ENCODE results near the gene MYBPH.

MYBPH gene

DNA sequence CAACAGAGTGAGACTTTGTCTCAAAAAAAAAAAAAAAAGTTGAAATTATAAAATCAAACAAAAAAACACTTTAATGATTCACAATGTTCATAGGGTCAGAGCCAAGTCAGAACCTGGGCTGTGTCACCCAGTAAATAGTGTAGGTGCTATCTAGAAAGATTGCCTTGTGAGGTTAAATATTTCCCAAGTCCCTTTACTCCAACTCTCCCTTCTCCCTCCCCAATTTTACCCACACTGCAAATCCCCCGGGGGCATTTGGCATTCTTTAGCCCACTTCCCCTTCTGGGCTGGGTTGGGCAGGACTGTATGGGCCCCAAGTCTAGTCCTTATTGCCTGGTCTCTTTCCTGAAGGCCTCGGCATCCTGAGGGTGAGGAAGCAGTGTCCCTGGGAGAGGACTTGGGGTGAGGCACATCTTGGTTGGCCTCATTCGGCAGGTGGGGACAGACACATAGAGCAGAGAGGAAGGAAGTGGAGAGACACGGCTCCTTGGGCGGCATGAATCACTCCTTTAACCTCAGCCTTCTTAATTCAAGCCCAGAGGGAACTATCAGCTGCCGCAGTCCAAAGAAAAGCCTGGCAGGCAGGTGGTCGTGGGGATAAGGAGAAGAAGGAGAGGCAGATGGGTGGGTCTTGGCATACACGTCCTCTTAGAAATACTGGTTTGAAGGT lies 39.9 kb downstream of the MYBPH start:
- DNase-seq (ENCODE audit: insufficient read length, low spot score) (no peak), FAIRE-seq (no peak)

DNA sequence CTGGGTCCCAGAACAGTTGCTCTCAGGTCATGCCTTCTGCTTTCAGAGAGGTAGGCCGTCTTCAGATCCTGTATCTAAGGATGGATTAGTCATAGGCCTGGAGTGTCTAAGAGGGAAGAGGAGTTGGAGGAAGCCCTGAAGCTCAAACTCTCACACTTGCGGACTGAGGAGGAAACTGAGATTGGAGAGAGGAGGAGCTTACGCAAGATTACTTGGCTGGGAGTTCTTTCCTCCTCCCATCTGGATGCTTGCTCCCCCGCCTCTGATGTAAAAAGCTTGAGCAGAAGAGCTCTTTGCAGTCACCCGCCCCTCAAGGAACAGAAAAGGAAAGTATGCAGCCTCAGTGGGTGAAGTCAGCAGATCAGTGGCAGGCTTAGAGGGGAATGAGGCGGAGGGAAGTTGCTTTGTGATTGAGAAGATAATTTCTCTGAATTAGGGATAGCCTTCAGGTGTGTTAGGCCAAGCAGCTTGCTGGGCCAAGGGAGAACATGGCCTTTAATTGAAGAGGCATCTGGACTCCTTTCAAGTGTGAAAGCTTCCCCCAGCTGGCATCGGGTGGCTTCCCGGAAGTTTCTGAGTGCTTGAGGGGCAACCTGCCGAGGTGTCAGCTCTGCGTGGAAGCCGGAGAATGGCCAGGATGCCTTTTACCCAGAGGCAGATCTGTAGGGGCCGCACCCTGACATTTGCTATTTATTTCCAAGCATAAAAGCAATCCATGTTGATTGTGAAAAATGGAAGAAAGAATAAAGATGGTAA lies 41.5 kb downstream of the MYBPH start:
- no peak for DNase-seq (ENCODE audit: insufficient read length, low spot score)
- FAIRE-seq: no peak

DNA sequence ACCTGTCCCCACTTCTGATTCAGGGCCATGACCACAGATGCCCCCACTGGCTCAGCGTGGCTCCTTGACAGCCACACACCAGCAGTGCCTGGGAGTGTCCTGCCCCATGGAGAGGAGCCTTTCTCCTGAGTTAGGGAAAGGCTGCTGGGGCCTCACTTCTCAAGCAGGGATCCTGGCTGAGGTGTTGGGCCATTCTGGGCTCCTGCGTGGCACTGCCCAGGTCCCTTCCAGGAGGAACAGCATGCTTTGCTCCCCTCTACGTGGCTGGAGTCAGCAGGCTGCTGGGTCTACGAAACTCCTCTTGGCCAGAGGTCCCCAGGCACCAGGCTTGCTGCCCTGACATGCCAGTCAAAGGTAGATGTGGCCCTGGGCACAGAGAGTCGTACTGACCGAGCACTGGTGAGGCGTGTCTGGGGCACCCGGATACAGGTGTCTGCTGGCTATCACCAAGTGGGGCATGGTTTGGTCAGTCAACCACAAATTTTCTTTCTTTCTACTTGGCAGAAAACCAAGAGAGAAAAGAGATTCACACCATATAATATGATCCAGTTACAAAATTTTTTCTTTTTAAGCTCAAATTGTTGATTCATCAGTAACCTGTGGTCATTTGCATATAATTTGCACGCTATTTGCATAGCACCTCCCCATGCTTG lies 44.0 kb downstream of the MYBPH start:
- no peak for FAIRE-seq

DNA sequence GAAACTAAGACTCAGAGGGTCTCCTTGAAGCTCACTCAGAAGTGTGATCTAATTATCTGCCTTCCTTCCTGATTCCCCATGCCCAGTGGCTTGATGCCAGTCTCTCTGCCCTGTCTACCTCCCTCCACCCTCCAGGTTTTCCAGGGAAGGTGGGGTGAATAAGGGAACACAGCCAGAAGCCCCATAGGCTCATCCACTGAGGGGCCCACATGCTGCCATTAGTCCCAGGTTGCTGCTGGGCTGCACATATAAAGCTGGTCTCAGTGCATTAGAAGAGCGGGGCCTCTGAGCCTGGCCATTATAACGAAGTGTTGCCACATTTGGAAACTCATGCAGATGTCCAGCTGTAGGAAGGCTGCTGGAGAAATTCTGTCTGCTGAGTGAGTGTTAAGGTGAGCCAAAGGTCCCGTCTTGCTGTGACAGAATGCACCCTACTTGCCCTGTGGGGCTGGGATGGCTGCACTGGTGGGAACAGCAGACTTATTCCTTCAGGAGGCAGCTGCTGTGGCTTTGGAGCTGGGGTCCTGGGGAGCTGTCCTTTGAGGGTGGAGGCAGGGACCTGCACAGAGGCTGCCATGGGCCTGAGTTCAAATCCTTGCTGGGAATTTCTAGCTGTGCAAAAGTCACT lies 45.2 kb downstream of the MYBPH start:
- no peak for FAIRE-seq
- DNase-seq (ENCODE audit: insufficient read length, low spot score): no peak

More for the DNA sequence above, 44.0 kb downstream of the MYBPH start:
- DNase-seq (ENCODE audit: insufficient read length, low spot score): no peak

DNA sequence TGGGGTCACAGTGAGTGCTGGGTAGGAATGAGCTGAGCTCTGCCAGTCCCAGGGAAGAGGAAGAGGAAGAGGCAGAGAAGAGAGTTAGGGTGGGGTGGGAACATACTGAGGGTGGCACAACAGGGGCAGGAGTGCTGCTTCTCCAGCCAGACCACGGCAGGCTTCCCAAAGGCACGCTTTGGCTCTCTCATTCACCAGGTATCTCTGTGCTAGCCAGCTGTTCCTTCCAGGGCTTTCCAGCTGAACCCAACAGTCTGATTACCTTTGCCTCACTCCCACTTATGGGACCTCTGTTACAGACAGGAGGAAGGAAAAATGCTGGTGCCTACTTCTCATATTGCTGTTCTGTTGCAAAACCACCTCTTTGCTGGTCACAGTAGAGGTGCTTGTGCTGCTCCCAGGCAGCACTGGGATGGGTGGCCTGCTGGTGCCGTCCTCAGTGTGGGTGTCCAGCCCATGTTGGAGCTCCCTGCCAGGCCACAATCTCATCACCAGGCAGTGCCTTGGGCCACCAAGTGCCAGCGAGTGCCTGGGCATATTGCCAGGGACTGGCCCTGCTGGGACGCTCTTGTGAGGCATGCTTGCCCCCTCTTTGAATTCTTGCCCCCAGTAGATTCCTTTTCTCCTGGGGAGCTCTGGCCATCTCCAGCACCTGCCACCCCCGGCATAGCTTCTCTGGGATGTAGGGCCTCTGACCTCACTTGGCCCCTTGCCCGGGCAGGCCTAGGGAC lies 46.0 kb downstream of the MYBPH start:
- no peak for FAIRE-seq
- DNase-seq (ENCODE audit: insufficient read length, low spot score): no peak

DNA sequence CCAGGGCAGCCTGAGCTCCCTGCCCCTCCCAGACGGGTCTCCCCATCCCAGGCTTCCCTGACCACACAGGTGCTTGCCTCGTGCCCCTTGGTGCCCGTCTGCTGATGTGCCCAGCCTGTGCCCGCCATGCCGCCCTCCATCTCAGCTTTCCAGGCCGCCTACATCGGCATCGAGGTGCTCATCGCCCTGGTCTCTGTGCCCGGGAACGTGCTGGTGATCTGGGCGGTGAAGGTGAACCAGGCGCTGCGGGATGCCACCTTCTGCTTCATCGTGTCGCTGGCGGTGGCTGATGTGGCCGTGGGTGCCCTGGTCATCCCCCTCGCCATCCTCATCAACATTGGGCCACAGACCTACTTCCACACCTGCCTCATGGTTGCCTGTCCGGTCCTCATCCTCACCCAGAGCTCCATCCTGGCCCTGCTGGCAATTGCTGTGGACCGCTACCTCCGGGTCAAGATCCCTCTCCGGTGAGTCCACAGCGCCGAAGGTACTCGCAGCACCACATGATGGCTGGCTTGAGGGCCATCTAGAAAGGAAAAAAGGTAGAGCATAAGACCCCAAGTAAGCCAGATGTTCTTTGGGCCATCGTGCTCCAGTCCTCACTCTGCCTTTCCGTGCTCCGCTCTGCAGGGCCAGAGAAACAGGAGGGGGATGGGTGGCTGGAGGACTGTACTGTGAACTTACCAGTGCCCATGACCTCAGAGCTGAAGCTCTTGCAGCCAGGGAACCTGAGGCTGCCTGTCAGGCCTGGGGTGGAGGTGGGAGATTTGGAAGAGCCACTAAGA lies 46.7 kb downstream of the MYBPH start:
- DNase-seq (ENCODE audit: insufficient read length, low spot score) (no peak), FAIRE-seq (no peak)

DNA sequence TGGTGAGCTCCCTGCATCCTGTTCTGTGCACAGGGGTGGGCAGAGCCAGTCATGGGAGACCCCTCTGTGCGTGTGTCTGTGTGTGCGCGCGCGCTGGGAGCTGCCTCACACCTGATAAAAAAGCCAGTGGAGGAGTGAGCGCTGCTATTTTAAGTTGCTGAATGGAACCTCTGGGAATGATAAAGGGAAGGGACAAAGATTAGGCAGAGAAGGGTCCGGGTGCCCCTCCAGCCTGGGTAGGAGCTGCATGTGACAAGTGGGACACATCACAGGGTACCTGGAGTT lies 47.3 kb downstream of the MYBPH start:
- FAIRE-seq: no peak
- no peak for DNase-seq (ENCODE audit: insufficient read length, low spot score)

DNA sequence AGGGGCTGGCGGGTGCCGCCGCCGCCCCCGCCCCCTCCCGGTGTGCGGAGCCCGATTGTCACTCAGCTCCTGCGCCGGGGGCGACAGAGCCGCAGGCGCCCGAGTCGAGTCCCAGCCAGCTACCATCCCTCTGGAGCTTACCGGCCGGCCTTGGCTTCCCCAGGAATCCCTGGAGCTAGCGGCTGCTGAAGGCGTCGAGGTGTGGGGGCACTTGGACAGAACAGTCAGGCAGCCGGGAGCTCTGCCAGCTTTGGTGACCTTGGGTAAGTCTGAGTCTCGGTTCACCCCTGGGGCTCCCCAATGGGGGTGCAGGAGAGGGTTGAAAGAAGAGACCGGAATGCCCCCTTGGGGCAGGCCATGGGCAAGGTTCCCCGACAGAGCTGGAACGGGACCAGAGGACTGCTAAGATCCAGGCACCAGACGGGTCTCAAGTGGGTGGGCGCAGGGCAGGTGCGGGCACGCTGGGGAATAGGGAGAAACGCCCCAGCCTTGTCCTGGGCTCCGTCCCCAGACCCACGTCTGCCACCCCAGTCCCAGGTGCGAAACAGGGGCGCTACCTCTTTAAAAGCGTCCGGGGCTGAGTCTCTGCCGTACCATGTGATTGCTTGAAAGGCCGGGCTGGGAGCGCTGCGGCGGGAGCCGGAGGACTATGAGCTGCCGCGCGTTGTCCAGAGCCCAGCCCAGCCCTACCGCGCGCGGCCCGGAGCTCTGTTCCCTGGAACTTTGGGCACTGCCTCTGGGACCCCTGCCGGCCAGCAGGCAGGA lies 47.8 kb downstream of the MYBPH start, which contains the start of gene ADORA1:
TSS of gene ADORA1 (plus strand) at position 61 of the 765 bp plus-strand sequence. CDS start 1,116 bp downstream, outside the sequence.
- DNase-seq (ENCODE audit: insufficient read length, low spot score) (no peak), FAIRE-seq (no peak)

DNA sequence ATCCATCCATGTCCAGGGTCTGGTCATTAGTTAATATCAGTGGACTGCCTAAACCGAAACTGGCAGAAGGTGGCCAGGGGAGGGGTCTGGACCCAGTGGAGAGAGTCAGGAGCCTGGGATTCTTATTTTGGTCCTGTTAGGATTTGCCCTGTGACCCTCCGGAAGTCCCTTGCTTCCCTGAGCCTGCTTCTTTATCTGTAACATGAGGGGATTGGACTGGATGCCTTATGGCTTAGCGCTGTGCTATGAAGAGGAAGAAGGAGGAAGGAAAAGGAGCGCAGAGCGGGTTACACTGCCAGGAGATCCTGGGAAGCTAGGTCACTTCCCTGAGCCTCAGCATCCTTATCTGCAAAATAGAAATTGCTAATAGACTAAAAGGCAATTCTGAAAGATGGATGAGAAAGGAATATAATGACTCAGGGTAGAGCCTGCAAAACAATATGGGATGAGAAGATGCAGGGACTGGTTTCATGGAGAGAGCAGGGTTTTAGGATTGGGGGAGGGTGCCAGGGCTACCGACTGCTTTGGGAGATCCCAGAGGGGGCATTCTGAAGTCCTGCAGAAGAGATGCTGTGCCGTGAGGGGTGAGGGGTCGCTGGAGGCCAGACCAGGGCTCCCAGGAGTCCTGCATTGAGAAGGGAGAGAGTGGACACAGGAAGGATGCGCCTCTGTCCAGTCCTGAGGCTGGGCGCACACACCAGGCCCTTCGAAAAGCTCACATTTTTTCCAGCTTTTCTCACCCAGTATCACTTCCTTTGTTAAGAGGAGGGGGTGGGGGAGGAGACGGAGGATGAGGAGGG lies 48.6 kb downstream of the MYBPH start:
- no peak for FAIRE-seq

DNA sequence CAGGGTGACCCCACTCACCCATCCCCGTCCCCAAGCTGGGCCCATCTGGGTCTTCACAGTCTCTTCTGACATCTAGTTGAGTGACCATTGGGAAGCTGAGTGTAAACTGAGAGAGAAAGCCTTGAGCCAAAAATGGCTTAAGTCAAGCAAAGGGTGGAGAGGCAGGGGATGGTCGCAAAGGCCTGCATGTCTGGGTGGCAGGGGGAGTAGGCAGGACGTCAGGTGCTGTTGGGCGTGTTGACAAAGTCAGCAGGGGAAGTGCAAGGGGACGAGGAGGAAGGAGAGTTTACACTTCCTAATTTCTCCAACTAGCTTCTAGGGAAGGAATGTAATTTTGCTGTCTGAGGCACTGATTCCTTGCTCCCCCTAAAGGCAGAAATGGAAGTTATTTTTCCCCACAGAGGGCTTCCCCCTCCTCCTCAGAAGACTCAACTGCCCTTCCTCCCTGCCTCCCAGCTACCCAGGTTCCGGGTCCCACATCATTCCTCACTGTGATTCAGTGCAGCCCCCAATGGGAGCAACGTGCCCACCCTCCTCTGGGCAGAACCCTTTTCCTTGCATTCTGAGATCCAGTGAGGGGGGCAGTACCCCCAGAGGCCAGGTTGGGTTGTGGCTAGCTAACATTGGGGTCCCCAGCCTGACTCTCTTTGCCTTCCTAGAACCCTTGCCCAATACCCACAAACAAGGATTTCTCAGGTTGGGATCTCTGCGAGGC lies 49.3 kb downstream of the MYBPH start:
- DNase-seq (ENCODE audit: insufficient read length, low spot score) (no peak), FAIRE-seq (no peak)

More for the DNA sequence above, 48.6 kb downstream of the MYBPH start:
- DNase-seq (ENCODE audit: insufficient read length, low spot score): no peak

DNA sequence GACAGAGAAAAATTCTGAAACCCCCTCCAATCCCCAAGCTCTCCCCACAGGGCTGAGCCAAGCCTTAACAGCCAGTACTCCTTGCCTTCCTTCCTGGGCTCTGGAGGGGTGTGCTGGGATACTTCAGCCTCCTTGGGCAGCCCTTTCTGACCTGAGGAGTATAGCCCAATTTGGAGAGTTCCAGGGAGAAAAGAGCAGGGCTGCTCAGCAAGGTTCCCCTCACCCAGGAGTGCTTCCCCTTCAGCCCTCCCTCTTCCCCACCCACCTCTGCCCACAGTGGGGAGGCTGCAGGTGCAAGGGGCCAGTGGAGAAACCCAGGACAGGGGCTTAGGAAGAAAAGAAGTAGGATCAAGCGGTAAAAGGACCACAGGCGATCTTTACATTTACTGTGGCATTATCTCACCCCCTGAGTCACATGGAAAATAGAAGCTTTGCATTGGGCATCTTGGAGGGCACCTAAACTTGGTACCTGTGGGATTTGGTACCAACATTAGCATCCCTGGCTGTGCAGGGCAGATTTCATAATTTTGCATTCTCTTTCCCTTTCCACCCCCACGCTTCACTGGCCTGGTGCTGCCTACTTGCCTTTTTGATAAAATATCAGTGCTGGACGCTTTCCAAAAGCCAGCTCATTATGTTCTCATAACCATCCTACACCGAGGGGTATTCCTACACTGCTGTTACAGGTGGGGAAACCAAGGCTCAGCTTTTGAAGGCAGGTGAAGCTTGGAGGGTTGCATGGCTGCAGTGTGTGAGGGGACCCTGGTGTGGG lies 50.9 kb downstream of the MYBPH start:
- FAIRE-seq (no peak), DNase-seq (ENCODE audit: insufficient read length, low spot score) (no peak)

DNA sequence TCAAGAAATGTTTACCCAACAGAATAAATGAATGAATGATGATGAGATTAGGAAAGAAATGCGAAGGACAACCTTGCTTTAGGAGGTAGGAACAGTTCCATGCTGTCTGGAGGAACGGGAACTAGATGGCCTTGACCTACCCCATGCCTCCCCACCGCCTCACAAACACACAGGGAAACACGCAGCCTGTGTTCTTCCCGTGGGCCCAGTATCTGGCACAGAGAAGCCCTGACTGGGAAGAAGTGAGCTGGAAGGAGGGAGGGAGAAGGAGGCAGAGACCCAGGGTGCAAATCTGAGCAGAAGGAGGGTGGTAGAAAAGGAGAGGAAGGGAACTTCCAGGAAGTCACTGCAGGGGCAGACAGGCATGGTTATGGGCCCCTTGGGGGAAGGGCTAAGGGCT lies 51.6 kb downstream of the MYBPH start:
- DNase-seq (ENCODE audit: insufficient read length, low spot score): no peak
- no peak for FAIRE-seq

DNA sequence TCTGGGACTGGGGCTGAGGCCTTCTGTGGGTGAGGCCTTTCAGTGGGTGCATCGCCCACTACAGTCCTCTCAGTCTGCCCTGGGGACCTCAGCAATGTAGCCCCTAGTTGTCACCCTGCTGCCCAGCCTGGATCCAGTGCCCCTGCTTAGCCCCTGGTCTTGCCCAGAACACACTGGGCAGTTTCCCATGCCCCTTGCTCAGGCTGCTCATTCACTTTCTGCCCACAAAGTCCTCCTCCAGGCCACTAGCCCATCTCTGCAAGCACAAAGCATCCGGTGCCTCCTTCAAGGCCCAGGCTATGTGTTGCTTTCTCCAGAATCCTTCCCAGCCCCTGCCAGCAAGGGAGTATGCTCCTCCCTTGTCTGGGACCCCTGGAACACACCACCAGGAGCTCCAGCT lies 53.5 kb downstream of the MYBPH start:
- FAIRE-seq (no peak), DNase-seq (ENCODE audit: insufficient read length, low spot score) (no peak)

DNA sequence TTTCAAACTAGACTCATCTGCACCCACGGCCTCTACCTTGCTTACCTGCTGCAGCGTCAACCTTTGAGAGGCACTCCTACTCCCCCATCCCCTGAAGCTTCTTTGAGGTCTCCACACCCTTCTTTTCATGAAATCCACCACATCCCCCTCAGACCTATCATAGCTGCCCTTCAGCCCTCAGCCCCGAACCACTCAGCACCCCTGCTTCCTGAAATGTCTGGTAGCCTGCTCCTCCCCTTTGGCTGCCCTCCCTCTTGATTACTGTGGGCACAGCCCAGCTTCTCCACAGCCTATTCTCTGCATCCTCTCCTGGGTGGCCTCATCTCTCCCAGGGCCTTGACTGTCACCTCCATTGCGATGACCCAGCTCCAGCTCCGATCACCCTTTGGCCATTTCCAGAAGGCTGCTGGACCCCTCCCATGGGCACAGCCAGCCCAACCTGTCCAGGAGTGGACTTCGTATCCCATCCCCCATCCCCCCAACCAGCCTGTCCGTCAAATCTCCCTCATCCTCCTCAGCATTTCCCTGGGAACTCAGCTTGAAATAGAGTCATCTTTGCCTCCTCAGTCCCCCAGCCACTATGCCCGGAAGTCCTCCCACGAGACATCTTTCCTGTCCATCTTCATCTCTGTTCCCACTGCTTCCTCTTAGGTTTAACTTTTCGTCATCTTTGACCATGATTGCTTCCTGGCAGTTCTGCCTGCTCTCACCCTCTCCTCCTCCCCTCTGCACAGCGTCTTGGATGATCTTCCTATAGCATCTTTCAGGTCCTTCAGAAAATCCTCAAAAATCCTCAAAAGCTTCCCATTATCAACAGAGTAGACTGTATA lies 54.2 kb downstream of the MYBPH start:
- no peak for FAIRE-seq
- DNase-seq (ENCODE audit: insufficient read length, low spot score): no peak

DNA sequence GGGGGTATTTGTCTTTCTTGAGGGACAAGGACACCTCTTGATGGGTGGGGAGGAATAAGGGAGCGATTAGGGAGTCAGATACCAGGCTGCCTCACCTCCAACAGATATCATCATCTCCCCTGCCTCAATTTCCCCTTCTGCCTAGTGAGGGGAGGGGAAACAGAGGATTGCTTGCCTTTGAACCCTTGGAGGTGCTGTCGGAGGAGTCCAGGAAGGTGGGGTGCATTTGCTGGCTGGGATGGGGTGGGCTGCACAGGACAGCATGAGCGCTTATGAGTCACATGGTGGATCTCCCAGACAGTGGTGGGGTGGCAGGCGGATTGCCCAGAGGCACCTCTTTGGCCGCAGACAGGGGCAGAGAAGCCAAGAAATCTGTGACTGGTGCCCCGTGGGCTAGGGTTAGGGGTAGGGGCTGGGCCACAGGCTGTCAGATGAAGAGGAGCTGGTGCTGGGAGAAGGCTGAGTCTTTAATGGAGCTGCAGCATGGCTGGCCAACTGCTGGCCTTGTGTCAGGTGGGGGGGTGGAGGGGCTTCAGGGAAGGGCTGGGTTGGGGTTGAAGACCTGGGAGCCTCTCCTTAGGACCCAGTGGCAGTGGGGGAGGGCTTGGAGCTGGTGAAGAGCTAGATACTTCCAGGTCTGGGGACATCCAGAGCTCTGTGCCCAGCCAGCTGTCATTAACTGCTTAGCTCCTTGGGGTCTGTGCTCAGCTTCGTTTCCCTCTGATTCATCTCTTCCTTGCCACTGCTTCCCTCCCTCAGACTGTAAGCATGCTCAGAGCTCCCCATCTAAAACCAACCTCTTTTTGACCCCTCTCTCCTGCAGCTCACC lies 55.1 kb downstream of the MYBPH start:
- DNase-seq (ENCODE audit: insufficient read length, low spot score) (no peak), FAIRE-seq (no peak)

Measured in GM19239 (cell line).